ENCODE measurements around the gene CPT1B.

Gene CPT1B

GRCh38 chr22:50603511-50604255 lies 25.5 kb upstream of the CPT1B start:
- TF ChIP-seq GATA3 (IDR thresholded peaks at IDR 0.05; ENCODE audit: low read depth, low read length) = no peak
- no peak for TF ChIP-seq GATA2 (IDR thresholded peaks at IDR 0.05; ENCODE audit: low read depth, low read length)

DNA sequence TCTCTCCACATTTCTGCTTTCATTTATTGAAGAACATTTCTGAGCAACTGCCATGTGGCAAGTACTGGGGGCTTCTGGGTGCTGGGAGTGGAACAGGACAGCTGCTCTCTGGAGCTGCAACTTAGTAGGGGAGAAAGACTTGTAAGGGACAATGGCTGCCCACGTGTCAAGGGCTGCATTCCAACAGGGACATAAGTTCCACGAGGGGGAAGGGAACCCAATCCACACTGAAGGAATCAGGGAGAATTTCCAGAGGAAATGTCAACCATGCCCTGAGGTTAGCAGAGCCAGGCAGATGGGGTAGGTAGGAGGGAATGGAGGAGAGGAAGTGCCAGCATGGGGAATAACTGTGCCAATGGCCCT lies 24.1 kb upstream of the CPT1B start:
- no peak for TF ChIP-seq GATA2 (IDR thresholded peaks at IDR 0.05; ENCODE audit: low read depth, low read length)
- TF ChIP-seq GATA3 (IDR thresholded peaks at IDR 0.05; ENCODE audit: low read depth, low read length) = no peak

DNA sequence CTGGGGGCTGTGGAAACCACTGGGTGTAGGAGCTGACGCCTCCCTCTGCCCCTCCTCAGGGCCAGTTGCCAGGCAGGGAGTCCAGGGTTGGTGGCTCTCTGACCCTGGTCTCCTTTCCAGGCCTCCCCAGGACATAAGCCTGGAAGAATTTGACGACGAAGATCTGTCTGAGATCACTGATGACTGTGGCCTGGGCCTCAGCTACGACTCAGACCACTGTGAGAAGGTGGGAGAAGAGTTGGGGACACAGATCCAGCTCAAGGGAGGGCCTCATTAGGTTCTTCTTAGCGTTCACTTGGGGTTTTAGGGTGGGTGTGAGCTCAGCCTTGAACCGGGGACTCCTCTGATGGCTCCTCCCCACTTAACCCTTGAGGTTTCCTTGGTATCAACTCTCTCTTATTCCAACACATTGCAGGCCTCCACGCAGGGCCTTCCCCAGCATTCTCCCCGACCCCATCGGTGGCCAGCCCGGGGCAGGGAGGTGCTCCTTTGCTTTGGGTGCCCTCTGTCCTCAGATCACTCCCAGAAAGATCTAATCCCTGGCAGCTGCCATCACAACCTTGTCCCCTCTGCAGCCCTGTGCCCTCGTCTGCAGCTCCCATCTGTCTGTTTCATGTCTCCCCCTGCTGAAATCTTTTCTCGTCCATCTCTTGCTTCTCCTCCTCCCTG lies 23.6 kb upstream of the CPT1B start:
- no peak for TF ChIP-seq GATA2 (IDR thresholded peaks at IDR 0.05; ENCODE audit: low read depth, low read length)
- TF ChIP-seq GATA3 (IDR thresholded peaks at IDR 0.05; ENCODE audit: low read depth, low read length) = no peak

GRCh38 chr22:50600967-50601668 lies 22.9 kb upstream of the CPT1B start:
- TF ChIP-seq GATA2 (IDR thresholded peaks at IDR 0.05; ENCODE audit: low read depth, low read length) = no peak
- no peak for TF ChIP-seq GATA3 (IDR thresholded peaks at IDR 0.05; ENCODE audit: low read depth, low read length)

- no peak for TF ChIP-seq GATA2 (IDR thresholded peaks at IDR 0.05; ENCODE audit: low read depth, low read length)
Measured at GRCh38 chr22:50600538-50600937, 22.3 kb upstream of the CPT1B start, which contains the start of gene MAPK8IP2. Gene MAPK8IP2, plus strand, starts transcription at chr22:50600793. Its CDS starts 26 bp downstream, at chr22:50600819.

DNA sequence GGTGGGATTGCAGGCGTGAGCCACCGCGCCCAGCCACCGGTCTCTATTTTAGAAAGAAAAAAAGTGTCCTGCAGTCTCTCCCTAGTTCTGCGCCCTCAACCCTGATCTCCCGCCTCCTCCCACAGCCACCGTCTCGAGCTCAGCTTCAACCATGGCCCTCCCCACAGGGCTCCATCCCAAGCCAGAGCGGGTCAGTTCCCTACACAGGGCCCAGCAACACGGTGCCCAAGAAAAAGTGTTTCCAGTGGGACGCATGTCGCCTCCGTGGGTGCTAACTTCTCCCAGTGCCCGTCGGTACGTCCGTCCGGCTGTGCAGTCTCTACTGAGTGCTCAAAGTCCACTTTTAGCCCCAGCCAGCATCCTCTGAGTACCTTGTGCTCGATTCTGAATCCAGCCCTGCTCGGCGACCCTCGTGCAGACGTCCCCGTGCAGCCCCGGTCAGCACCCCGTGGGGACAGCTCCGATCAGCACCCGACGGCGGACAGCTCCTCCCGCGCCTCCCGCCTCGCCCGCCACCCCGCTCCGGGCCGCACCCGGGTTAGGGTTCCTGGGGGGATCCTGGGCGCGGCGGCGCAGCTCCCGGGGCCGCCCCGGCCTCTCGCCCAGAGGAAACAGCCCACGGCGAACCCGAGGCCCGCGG lies 21.7 kb upstream of the CPT1B start:
- TF ChIP-seq GATA2 (IDR thresholded peaks at IDR 0.05; ENCODE audit: low read depth, low read length) (no peak), GATA3 (IDR thresholded peaks at IDR 0.05; ENCODE audit: low read depth, low read length) (no peak)

DNA sequence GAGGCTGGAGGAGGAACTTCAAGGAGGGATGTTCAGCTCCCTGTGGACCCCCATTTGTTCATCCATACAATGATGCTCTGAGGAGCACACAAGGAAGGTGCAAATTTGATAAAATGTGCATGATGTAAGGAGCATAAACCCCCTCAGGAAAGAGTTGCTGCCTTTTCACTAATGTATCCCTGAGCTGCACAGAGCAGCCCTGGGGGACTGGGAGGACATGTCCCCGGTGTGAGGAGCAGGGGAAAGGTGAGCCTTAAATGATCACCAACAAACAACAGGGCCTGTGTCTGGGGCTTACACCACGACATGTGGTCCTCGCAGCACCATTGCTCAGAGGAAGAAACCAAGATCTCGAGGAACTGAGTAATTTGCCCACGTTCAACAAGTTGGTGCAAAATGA lies 18.9 kb upstream of the CPT1B start:
- TF ChIP-seq GATA3 (IDR thresholded peaks at IDR 0.05; ENCODE audit: low read depth, low read length) (no peak), GATA2 (IDR thresholded peaks at IDR 0.05; ENCODE audit: low read depth, low read length) (no peak)

DNA sequence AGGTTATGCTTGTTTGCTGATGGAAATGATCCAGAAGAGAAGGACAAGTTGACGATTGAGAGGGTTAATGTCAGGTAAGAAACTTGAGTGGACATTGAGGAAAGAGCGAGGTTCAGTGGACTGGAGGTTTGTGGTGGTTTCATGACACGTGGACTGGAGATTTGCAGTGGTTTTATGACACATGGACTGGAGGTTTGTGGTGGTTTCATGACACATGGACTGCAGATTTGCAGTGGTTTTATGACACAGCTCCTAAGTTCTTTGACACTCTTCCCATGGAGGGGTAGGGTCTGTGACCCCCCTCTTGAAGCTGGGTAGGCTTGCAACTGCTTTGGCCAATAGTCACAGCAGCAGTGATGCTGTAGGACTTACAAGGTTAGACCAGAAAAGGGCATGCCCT lies 17.0 kb upstream of the CPT1B start:
- TF ChIP-seq GATA2 (IDR thresholded peaks at IDR 0.05; ENCODE audit: low read depth, low read length) (no peak), GATA3 (IDR thresholded peaks at IDR 0.05; ENCODE audit: low read depth, low read length) (no peak)

- TF ChIP-seq GATA3 (IDR thresholded peaks at IDR 0.05; ENCODE audit: low read depth, low read length) (no peak), GATA2 (IDR thresholded peaks at IDR 0.05; ENCODE audit: low read depth, low read length) (no peak)
Measured at GRCh38 chr22:50587407-50587806, 9.2 kb upstream of the CPT1B start.

- TF ChIP-seq GATA2 (IDR thresholded peaks at IDR 0.05; ENCODE audit: low read depth, low read length) = no peak
- TF ChIP-seq GATA3 (IDR thresholded peaks at IDR 0.05; ENCODE audit: low read depth, low read length) = no peak
Measured at GRCh38 chr22:50586416-50586815, 8.2 kb upstream of the CPT1B start.

GRCh38 chr22:50585781-50586180 lies 7.6 kb upstream of the CPT1B start:
- no peak for TF ChIP-seq GATA2 (IDR thresholded peaks at IDR 0.05; ENCODE audit: low read depth, low read length)
- TF ChIP-seq GATA3 (IDR thresholded peaks at IDR 0.05; ENCODE audit: low read depth, low read length) = no peak

GRCh38 chr22:50585238-50585637 lies 7.0 kb upstream of the CPT1B start:
- TF ChIP-seq GATA3 (IDR thresholded peaks at IDR 0.05; ENCODE audit: low read depth, low read length) (no peak), GATA2 (IDR thresholded peaks at IDR 0.05; ENCODE audit: low read depth, low read length) (no peak)

DNA sequence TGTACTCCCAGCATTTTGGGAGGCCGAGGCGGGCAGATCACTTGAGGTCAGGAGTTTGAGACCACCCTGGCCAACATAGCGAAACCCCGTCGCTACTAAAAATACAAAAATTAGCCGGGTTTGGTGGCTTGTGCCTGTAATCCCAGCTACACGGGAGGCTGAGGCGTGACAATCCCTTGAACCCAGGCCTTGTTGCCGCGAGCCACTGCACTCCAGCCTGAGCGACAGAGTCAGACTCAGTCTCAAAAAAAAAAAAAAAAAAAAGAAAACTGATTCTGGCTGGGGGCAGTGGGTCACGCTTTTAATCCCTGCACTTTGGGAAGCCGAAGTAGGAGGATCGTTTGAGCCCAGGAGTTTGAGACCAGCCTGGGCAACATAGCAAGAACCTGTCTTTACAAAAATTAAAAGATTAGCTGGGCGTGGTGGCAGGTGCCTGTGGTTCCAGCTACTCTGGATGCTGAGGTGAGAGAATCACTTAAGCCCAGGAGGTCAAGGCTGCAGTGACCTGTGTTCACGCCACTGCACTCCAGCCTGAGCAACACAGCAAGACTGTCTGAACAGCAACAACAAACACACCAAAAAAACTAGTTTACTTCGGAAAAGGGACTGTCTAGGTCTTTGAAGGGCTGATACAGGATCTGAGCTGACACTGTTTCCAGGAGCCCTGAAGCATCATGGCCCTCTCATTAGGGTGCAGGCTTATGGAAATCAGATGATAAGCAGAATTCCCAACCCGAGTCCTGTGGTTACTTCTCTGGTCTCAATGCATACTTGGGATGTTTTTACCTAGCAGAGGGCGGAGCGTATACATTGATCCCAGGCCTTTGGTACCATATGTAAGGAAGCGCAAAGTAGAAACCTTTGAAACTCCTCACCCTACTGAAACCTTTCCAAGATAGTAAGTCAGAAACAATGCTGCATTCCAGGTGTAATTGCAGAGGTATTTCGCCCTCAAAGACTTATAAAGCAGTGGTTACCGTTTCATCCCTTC lies 6.2 kb upstream of the CPT1B start:
- TF ChIP-seq GATA2 (IDR thresholded peaks at IDR 0.05; ENCODE audit: low read depth, low read length) (no peak), GATA3 (IDR thresholded peaks at IDR 0.05; ENCODE audit: low read depth, low read length) (no peak)

Measured in SH-SY5Y (cell line).